Omental fat pad (tissue), 4 donors: ENCODE measurements around the gene LIMK2. TPM values are rescaled to one million over a fixed set of nuclear protein-coding genes. Genes with fewer than 3 reads are reported as not detected.

Experiments used
- ATAC-seq: fragments of 150-250 bp; one replicate; pipeline ENCODE4 v1.9.1; 2016; ENCODE audit warnings: mild to moderate bottlenecking, moderate library complexity; ENCODE audit not compliant: low FRiP score
- DNase-seq: peaks from one replicate; pipeline ENCODE4 v3.0.0-alpha.2; 2019; ENCODE audit warnings: low spot score
- total RNA-seq, 4 donors: library from RNA; depleted of rRNA; stranded (reverse); fragments of >200 nt; gene quantifications; one replicate each; pipeline ENCODE4 v1.1.0, GENCODE V29; 2016
- TF ChIP-seq, protein P1 (sequence below), 3 donors: fragments of 450-650 bp; IDR thresholded peaks; one replicate each; pipeline ENCODE4 v1.5.1; 2016 to 2017; ENCODE audit warnings: antibody characterized with exemption in 3 of 3, mild to moderate bottlenecking in 3 of 3, moderate library complexity in 2 of 3

Gene LIMK2
- total RNA-seq, 4 donors from 2014 or later = 32.0 to 66.2 (median 40.7) TPM

DNA sequence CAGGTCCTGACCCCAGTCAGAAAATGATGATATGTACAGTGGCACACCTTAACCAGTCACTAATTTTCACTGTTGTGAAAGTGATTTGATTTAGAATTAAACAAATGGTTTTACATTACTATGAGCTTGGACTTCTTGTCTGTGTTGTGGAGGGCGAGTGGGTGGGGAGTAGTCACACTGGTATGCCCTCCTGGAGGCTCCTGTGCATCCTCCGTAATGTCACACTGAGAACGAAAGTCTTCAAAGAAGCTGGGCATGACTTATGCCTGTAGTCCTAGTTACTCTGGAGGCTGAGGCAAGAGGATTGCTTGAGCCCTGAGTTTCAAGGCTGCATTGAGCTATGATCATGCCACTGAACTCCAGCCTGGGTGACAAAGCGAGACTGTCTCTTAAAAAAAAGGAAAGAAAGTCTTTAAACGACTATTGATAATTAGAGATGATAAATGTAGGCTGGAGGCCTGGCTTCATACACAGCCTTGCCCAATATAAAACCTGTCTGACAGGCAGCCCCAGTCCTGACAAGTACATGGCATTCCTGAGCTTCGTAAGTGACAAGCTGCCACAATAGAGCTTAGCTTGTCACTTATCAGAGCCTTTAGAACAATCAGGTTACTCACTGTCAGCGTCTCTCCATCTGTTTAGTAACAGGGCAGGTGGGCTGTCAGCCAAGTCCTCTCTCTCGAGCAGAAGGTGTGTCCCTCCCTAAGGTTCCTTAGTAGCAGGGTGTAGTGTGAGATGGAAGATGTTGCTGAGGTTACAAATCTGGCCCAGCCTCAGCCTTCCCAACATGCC is 5.0 kb upstream of the LIMK2 start:
- TF ChIP-seq, protein P1, sequence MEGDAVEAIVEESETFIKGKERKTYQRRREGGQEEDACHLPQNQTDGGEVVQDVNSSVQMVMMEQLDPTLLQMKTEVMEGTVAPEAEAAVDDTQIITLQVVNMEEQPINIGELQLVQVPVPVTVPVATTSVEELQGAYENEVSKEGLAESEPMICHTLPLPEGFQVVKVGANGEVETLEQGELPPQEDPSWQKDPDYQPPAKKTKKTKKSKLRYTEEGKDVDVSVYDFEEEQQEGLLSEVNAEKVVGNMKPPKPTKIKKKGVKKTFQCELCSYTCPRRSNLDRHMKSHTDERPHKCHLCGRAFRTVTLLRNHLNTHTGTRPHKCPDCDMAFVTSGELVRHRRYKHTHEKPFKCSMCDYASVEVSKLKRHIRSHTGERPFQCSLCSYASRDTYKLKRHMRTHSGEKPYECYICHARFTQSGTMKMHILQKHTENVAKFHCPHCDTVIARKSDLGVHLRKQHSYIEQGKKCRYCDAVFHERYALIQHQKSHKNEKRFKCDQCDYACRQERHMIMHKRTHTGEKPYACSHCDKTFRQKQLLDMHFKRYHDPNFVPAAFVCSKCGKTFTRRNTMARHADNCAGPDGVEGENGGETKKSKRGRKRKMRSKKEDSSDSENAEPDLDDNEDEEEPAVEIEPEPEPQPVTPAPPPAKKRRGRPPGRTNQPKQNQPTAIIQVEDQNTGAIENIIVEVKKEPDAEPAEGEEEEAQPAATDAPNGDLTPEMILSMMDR (IDR thresholded peaks at IDR 0.05) = no peak
- no peak for ATAC-seq

GRCh38 chr22:31210556-31211421 is 1.3 kb upstream of the LIMK2 start:
- ATAC-seq (no peak), DNase-seq (no peak)
- TF ChIP-seq, protein P1 (IDR thresholded peaks at IDR 0.05) = no peak

More for the DNA sequence above, 5.0 kb upstream of the LIMK2 start:
- DNase-seq = no peak

DNA sequence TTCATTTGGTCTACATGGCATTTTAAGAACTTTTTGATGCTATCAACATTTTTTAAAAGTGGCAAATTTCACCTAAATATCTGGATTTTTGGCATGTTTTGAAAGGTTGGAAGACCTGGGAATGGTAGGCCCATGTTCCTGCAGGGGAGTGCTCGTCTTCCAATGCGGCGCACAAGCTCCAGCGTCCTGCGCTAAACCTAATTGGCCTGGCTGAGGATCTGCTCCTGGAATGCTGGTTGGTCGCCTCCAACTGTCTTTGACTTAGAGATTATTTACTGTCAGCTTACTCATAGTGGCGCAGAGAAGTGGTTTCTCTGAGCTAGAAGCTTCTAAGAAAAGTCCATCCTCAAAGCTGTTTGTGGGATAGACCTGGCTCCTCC is 626 bp upstream of the LIMK2 start:
- TF ChIP-seq, protein P1 (IDR thresholded peaks at IDR 0.05) = no peak
- DNase-seq (no peak), ATAC-seq (no peak)

DNA sequence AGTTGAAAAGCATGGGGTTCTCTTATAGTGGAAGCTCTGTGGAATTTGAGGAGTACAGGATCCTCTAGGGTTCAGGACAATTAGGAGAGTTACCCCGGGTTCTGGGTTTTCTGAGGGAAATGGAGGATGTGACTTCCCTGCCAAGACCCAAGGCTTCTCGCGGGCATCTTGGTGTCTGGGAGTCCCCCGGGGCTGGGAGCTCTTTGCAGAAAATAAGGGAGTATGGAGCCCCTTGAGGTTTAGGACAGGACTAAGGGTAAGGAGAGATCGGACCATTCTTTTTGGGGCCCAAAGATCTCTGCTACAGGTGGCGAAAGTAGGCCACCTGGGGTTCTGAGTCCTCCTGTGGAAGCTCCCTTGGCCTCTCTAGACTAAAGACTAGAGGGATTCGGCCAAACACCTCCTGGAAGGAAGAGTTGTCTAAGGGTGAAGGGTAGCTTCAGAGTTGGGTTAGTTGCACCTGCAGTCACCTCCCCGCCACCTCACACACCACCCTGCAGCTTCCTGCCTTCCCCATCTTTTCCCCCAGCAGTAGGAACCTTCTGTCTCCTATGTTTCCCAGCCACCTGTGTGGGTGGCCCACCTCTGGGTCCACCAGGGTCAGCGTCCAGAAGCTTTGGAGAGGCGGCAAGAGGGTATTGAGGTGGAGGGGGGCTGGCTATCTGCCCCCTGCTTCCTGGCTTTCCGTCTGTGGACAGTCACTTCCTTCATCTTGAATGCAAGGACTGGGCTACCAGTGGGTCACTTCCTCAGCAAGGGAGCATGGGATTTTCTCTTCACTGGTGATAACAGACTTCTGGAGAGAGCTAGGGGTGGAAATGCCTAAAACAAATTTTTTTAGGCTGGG is 908 bp downstream of the LIMK2 start:
- TF ChIP-seq, protein P1 (IDR thresholded peaks at IDR 0.05) = no peak
- ATAC-seq (no peak), DNase-seq (no peak)

- DNase-seq (no peak), ATAC-seq (no peak)
- TF ChIP-seq, protein P1 (IDR thresholded peaks at IDR 0.05) = no peak
Measured at GRCh38 chr22:31215018-31215535, 3.0 kb downstream of the LIMK2 start.

GRCh38 chr22:31218565-31219262 is 6.6 kb downstream of the LIMK2 start:
- TF ChIP-seq, protein P1 (IDR thresholded peaks at IDR 0.05) = no peak
- no peak for DNase-seq
- no peak for ATAC-seq
